ENCODE measurements around the gene BICD2. TPM values are rescaled to one million over a fixed set of nuclear protein-coding genes. Genes with fewer than 3 reads are reported as not detected.

BICD2 gene
- total RNA-seq, 1 donor from 2014 or later = 22.5 TPM

- DNase-seq (no peak), ATAC-seq (ENCODE audit: low read depth) (no peak)
- intact Hi-C loops (cut with micrococcal nuclease) = no loop called here
- Mint-ChIP-seq H3K27me3 (no peaks in the 10 kb centered on the region), H3K9me3 (no peaks in the 10 kb centered on the region), H3K4me3 (peak overlapping the region; percentile 36), H3K36me3 (ENCODE audit: low read depth) (no peaks in the 10 kb centered on the region), H3K4me1 (peaks cover 88% of the 10 kb centered on the region), H3K27ac (peak overlapping the region; percentile 46)
- ChIA-PET POLR2A (interaction anchor here (1.2 kb wide), 1 partner anchor 11 kb away, joined by 3 read pairs; no protein-coding TSS in a partner anchor), CTCF (interaction anchor here (1.4 kb wide), 1 partner anchor 11 kb away, joined by 5 read pairs; no protein-coding TSS in a partner anchor)
- no peak for TF ChIP-seq CTCF (IDR thresholded peaks at IDR 0.05)
Measured at GRCh38 chr9:92740446-92740961, 24.1 kb downstream of the BICD2 start.

- Mint-ChIP-seq H3K27ac (peak overlapping the region; percentile 46), H3K36me3 (ENCODE audit: low read depth) (no peaks in the 10 kb centered on the region), H3K9me3 (no peaks in the 10 kb centered on the region), H3K4me1 (peaks cover 88% of the 10 kb centered on the region), H3K27me3 (no peaks in the 10 kb centered on the region), H3K4me3 (peak overlapping the region; percentile 36)
- ATAC-seq (ENCODE audit: low read depth) = no peak
- CTCF ChIA-PET = interaction anchor here (1.4 kb wide), 1 partner anchor 10 kb away, joined by 5 read pairs; no protein-coding TSS in a partner anchor
- intact Hi-C loops (cut with micrococcal nuclease) = no loop called here
- DNase-seq = no peak
- no peak for TF ChIP-seq CTCF (IDR thresholded peaks at IDR 0.05)
- POLR2A ChIA-PET = interaction anchor here (1.2 kb wide), 1 partner anchor 11 kb away, joined by 3 read pairs; no protein-coding TSS in a partner anchor
Measured at GRCh38 chr9:92740009-92740408, 24.6 kb downstream of the BICD2 start.

- ATAC-seq (ENCODE audit: low read depth) (no peak), DNase-seq (no peak)
- Mint-ChIP-seq H3K27me3 (no peaks in the 10 kb centered on the region), H3K4me1 (peaks cover 92% of the 10 kb centered on the region), H3K4me3 (no peak overlapping the region), H3K36me3 (ENCODE audit: low read depth) (no peaks in the 10 kb centered on the region), H3K9me3 (no peaks in the 10 kb centered on the region), H3K27ac (no peak overlapping the region)
- no peak for TF ChIP-seq CTCF (IDR thresholded peaks at IDR 0.05)
- intact Hi-C loops (cut with micrococcal nuclease) = no loop called here
- POLR2A ChIA-PET = interaction anchor here (1.2 kb wide), 1 partner anchor 10 kb away, joined by 3 read pairs; no protein-coding TSS in a partner anchor
- CTCF ChIA-PET = interaction anchor here (1.4 kb wide), 1 partner anchor 10 kb away, joined by 5 read pairs; no protein-coding TSS in a partner anchor
Measured at GRCh38 chr9:92739346-92739970, 25.2 kb downstream of the BICD2 start.

GRCh38 chr9:92738661-92739081 is 26.0 kb downstream of the BICD2 start:
- ChIA-PET POLR2A (no interaction called here), CTCF (no interaction called here)
- intact Hi-C loops (cut with micrococcal nuclease) = no loop called here
- ATAC-seq (ENCODE audit: low read depth) (no peak), DNase-seq (no peak)
- no peaks in the 10 kb centered on the region for H3K27me3 Mint-ChIP-seq
- peaks cover 90% of the 10 kb centered on the region for H3K4me1 Mint-ChIP-seq
- no peak overlapping the region for H3K4me3 Mint-ChIP-seq
- H3K36me3 Mint-ChIP-seq (ENCODE audit: low read depth) = no peaks in the 10 kb centered on the region
- H3K9me3 Mint-ChIP-seq = no peaks in the 10 kb centered on the region
- H3K27ac Mint-ChIP-seq = no peak overlapping the region
- no peak for TF ChIP-seq CTCF (IDR thresholded peaks at IDR 0.05)

GRCh38 chr9:92737611-92738299 is 26.9 kb downstream of the BICD2 start:
- Mint-ChIP-seq H3K36me3 (ENCODE audit: low read depth) (no peaks in the 10 kb centered on the region), H3K9me3 (no peaks in the 10 kb centered on the region), H3K4me3 (no peak overlapping the region), H3K27me3 (no peaks in the 10 kb centered on the region), H3K27ac (no peak overlapping the region), H3K4me1 (peaks cover 85% of the 10 kb centered on the region)
- intact Hi-C loops (cut with micrococcal nuclease) = no loop called here
- DNase-seq = no peak
- ChIA-PET CTCF (interaction anchor here (1.3 kb wide), 1 partner anchor 9 kb away, joined by 4 read pairs; no protein-coding TSS in a partner anchor), POLR2A (no interaction called here)
- no peak for TF ChIP-seq CTCF (IDR thresholded peaks at IDR 0.05)
- ATAC-seq (ENCODE audit: low read depth) = no peak
